Thymus (tissue), 11 donors: Measurements from ENCODE around the gene SIK3. TPM values are rescaled to one million over a fixed set of nuclear protein-coding genes. Genes with fewer than 3 reads are reported as not detected.
"Not testable (repeated sequence)": the region's sequence is repeated elsewhere in the genome, so short reads cannot be mapped to it uniquely, and the experiment has no call there.

ENCODE experiments used
- DNase-seq, 9 donors: peaks; one replicate each; pipeline ENCODE4 v3.0.0-alpha.2; 2013; ENCODE audit warnings: low spot score in 9 of 9, low read depth in 6 of 9, missing footprints in 1 of 9
- H3K27ac ChIP-seq, 2 donors: one replicate each; pipeline ENCODE4 v1.5.1; 2013; ENCODE audit warnings: control low read depth in 1 of 2, low read depth in 1 of 2, low read length in 1 of 2, mild to moderate bottlenecking in 1 of 2, moderate library complexity in 1 of 2
- H3K27me3 ChIP-seq, 2 donors: one replicate each; pipeline ENCODE4 v1.5.1; 2013; ENCODE audit warnings: low read length in 1 of 2; ENCODE audit not compliant: control insufficient read depth in 2 of 2, insufficient read depth in 1 of 2
- H3K36me3 ChIP-seq, 2 donors: one replicate each; pipeline ENCODE4 v1.5.1; 2013; ENCODE audit warnings: low read length in 1 of 2, mild to moderate bottlenecking in 1 of 2, moderate library complexity in 1 of 2; ENCODE audit not compliant: control insufficient read depth in 2 of 2, insufficient read depth in 2 of 2
- H3K4me1 ChIP-seq, 2 donors: one replicate each; pipeline ENCODE4 v1.5.1; 2013; ENCODE audit warnings: low read length in 2 of 2; ENCODE audit not compliant: control insufficient read depth in 2 of 2, insufficient read depth in 2 of 2
- H3K4me3 ChIP-seq, 2 donors: one replicate each; pipeline ENCODE4 v1.5.1; 2013; ENCODE audit warnings: low read length in 2 of 2, control low read depth in 1 of 2, mild to moderate bottlenecking in 1 of 2
- H3K9me3 ChIP-seq, 2 donors: one replicate each; pipeline ENCODE4 v1.5.1; 2013; ENCODE audit warnings: low read length in 1 of 2, mild to moderate bottlenecking in 1 of 2; ENCODE audit not compliant: control insufficient read depth in 2 of 2, insufficient read depth in 1 of 2
- WGBS: extraction: QIAGEN DNeasy Blood & Tissue Kit; methylation state at CpG from one replicate; pipeline ENCODE4 v1.1.7; 2013; 5-methylcytosine and 5-hydroxymethylcytosine counted together
- polyA plus RNA-seq: library from polyadenylated mRNA; stranded (reverse); fragments of 200-250 nt; gene quantifications from one replicate; pipeline ENCODE4 v1.2.3, GENCODE V29; 2013
- total RNA-seq: library from RNA; stranded (reverse); fragments of 120-200 nt; gene quantifications from one replicate; pipeline ENCODE4 v1.2.4, GENCODE V29; 2013
- donor health status: healthy.

The SIK3 gene
- total and polyA plus RNA-seq, 2 donors, result 10.3 to 12.2 TPM

- WGBS, result 98% methylated on average over 7 of the region's 7 CpGs
- H3K4me1 ChIP-seq, result peaks cover 4 to 38% of the 10 kb centered on the region in 2 donors
- H3K9me3 ChIP-seq, DNase-seq, H3K27me3 ChIP-seq, H3K27ac ChIP-seq, H3K36me3 ChIP-seq, H3K4me3 ChIP-seq: not testable (repeated sequence)
Measured at GRCh38 chr11:117023707-117024106, 74.5 kb downstream of the SIK3 start.

- no peaks in the 10 kb centered on the region for H3K27me3 ChIP-seq
- H3K4me1 ChIP-seq, result peaks cover 4 to 38% of the 10 kb centered on the region in 2 donors
- no peaks in the 10 kb centered on the region for H3K9me3 ChIP-seq
- no peak overlapping the region for H3K4me3 ChIP-seq
- WGBS, result 78% methylated on average over 3 of the region's 3 CpGs
- no peaks in the 10 kb centered on the region for H3K36me3 ChIP-seq
- H3K27ac ChIP-seq, result no peak overlapping the region
- no peak for DNase-seq
Measured at GRCh38 chr11:117023178-117023577, 75.0 kb downstream of the SIK3 start.

- Histone ChIP-seq H3K4me3 (no peak overlapping the region), H3K36me3 (no peaks in the 10 kb centered on the region), H3K4me1 (peaks cover 4 to 38% of the 10 kb centered on the region in 2 donors), H3K27me3 (no peaks in the 10 kb centered on the region), H3K27ac (no peak overlapping the region), H3K9me3 (no peaks in the 10 kb centered on the region)
- DNase-seq, result no peak
- WGBS, result 45% methylated on average over 3 of the region's 3 CpGs
Measured at GRCh38 chr11:117022526-117022925, 75.7 kb downstream of the SIK3 start.

GRCh38 chr11:117020869-117021564 lies 77.2 kb downstream of the SIK3 start:
- DNase-seq, result peak in 2 of 9 donors; percentile 35 to 49
- H3K4me3 ChIP-seq, result no peak overlapping the region
- WGBS, result 97% methylated on average over 6 of the region's 6 CpGs
- H3K36me3 ChIP-seq, result no peaks in the 10 kb centered on the region
- H3K27me3 ChIP-seq, result no peaks in the 10 kb centered on the region
- H3K4me1 ChIP-seq, result peaks cover 4 to 38% of the 10 kb centered on the region in 2 donors
- H3K9me3 ChIP-seq, result no peaks in the 10 kb centered on the region
- H3K27ac ChIP-seq, result peak overlapping the region in 1 of 2 donors; percentile 7

DNA sequence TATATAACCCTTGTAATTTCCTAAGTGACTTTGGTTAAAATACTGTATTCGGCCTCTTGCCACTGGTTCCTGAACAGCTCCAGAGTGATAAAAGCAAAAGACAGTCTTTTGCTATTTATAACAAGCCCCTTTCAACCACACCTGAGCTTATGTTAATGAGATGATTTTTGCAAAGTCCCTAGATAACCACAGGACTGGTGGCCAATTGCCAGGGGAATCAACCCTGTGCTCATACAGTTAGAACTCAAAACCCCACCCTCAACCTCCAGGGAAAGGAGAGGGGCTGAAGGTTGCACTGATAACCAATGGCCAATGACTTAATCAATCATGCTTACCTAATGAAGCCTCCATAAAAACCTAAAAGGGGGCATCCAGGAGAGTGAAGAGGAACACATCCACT lies 77.9 kb downstream of the SIK3 start:
- H3K27me3 ChIP-seq, result no peaks in the 10 kb centered on the region
- H3K36me3 ChIP-seq, result no peaks in the 10 kb centered on the region
- no peaks in the 10 kb centered on the region for H3K9me3 ChIP-seq
- peaks cover 4 to 38% of the 10 kb centered on the region in 2 donors for H3K4me1 ChIP-seq
- DNase-seq, result no peak
- WGBS, result 91% methylated on average over 1 of the region's 1 CpG
- no peak overlapping the region for H3K4me3 ChIP-seq
- H3K27ac ChIP-seq, result no peak overlapping the region

DNA sequence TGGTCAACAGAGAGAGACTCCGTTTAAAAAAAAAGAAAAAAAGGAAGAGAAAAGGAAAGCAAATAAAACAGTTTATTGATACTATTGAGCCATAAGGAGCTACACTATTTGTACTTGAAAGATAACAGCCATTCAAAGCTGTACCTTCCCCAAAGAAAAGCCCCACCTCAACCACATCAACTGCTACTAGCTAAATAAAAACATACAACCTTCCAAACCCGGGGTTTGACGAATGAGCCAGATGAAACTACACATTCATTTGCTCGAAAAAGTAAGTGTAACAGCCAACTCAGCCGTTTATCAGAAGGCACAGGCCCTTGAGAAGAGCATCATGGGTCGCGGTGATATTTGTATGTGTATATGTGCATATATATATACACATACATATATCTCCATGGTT lies 78.4 kb downstream of the SIK3 start:
- DNase-seq, result peak in 1 of 9 donors; percentile 28
- Histone ChIP-seq H3K27ac (peak overlapping the region in 1 of 2 donors; percentile 32), H3K27me3 (no peaks in the 10 kb centered on the region), H3K4me3 (no peak overlapping the region), H3K36me3 (no peaks in the 10 kb centered on the region), H3K4me1 (peaks cover 4 to 38% of the 10 kb centered on the region in 2 donors), H3K9me3 (no peaks in the 10 kb centered on the region)
- 91% methylated on average over 7 of the region's 7 CpGs for WGBS

- WGBS, result 99% methylated on average over 1 of the region's 1 CpG
- no peak for DNase-seq
- Histone ChIP-seq H3K4me3 (no peak overlapping the region), H3K27ac (no peak overlapping the region), H3K36me3 (no peaks in the 10 kb centered on the region), H3K4me1 (peaks cover 4 to 25% of the 10 kb centered on the region in 2 donors), H3K9me3 (no peaks in the 10 kb centered on the region), H3K27me3 (no peaks in the 10 kb centered on the region)
Measured at GRCh38 chr11:117017456-117017855, 80.8 kb downstream of the SIK3 start.

DNA sequence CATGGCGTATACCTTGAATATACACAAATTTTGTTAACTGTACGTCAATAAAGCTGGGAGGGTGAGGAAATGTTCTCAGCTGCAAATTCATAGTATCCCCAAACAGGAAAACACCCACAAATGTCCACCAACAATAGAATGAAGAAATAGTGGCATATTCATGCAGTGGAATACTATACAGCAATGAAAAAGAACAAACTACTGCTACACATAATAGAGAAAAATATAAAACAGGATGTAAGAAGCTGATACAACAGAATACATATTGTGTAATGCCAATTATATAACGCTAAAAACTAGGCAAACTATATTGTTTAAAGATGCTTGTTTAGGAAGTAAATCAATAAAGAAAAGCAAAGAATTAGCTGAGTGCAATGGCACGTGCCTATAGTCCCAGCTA lies 81.5 kb downstream of the SIK3 start:
- H3K27me3 ChIP-seq, result no peaks in the 10 kb centered on the region
- H3K36me3 ChIP-seq, result no peaks in the 10 kb centered on the region
- H3K27ac ChIP-seq, result no peak overlapping the region
- WGBS, result over 99% methylated on average over 4 of the region's 4 CpGs
- DNase-seq, result no peak
- peaks cover 4 to 22% of the 10 kb centered on the region in 2 donors for H3K4me1 ChIP-seq
- H3K4me3 ChIP-seq, result no peak overlapping the region
- H3K9me3 ChIP-seq, result no peaks in the 10 kb centered on the region

- no peak overlapping the region for H3K27ac ChIP-seq
- H3K9me3 ChIP-seq, result no peaks in the 10 kb centered on the region
- H3K4me3 ChIP-seq, result no peak overlapping the region
- H3K36me3 ChIP-seq, result no peaks in the 10 kb centered on the region
- H3K4me1 ChIP-seq, result peaks cover 4 to 18% of the 10 kb centered on the region in 2 donors
- over 99% methylated on average over 6 of the region's 6 CpGs for WGBS
- no peaks in the 10 kb centered on the region for H3K27me3 ChIP-seq
- DNase-seq, result no peak
Measured at GRCh38 chr11:117016246-117016645, 82.0 kb downstream of the SIK3 start.
